ENCODE measurements around the gene GCSH. TPM values are rescaled to one million over a fixed set of nuclear protein-coding genes. Genes with fewer than 3 reads are reported as not detected.
A peak's percentile ranks its signal among the peaks of the same experiment; 100 is the strongest.

Gene GCSH
- total RNA-seq, 1 donor from 2014 or later = 41.1 TPM

- Histone ChIP-seq H3K4me2 (ENCODE audit: low read length) (no peak overlapping the region), H3K36me3 (ENCODE audit: insufficient read depth, low read length) (no peaks in the 10 kb centered on the region), H3K79me2 (ENCODE audit: insufficient read depth, low read length) (no peaks in the 10 kb centered on the region), H3K9me3 (ENCODE audit: insufficient read depth, low read depth, low read length) (no peaks in the 10 kb centered on the region), H3K9ac (ENCODE audit: low read length) (no peak overlapping the region), H3K4me1 (ENCODE audit: insufficient read depth, low read length) (peaks cover 3% of the 10 kb centered on the region), H3K27ac (ENCODE audit: low read depth, low read length) (no peak overlapping the region), H4K20me1 (ENCODE audit: insufficient read depth, low read length) (no peaks in the 10 kb centered on the region), H2AFZ (ENCODE audit: low read depth, low read length) (no peak overlapping the region), H3K27me3 (ENCODE audit: insufficient read depth, low read length) (no peaks in the 10 kb centered on the region), H3K4me3 (ENCODE audit: insufficient read depth, low read depth, low read length) (no peak overlapping the region)
- Mint-ChIP-seq H3K4me1 (ENCODE audit: low read depth, unreplicated experiment) (no peaks in the 10 kb centered on the region), H3K9me3 (ENCODE audit: unreplicated experiment) (no peaks in the 10 kb centered on the region), H3K4me3 (ENCODE audit: unreplicated experiment) (no peak overlapping the region), H3K27ac (ENCODE audit: unreplicated experiment) (no peak overlapping the region), H3K27me3 (ENCODE audit: low read depth, unreplicated experiment) (no peaks in the 10 kb centered on the region), H3K36me3 (ENCODE audit: low read depth, unreplicated experiment) (no peaks in the 10 kb centered on the region)
- DNase-seq (ENCODE audit: low read depth) = no peak
- no peak for FAIRE-seq
- TF ChIP-seq EZH2 (IDR thresholded peaks at IDR 0.05; ENCODE audit: insufficient read depth, low read length) (no peak), CTCF (IDR thresholded peaks at IDR 0.05; ENCODE audit: insufficient read depth, low read depth, low read length) (no peak)
These were observed 22.4 kb downstream of the GCSH start for GRCh38 chr16:81073560-81074330.

DNA sequence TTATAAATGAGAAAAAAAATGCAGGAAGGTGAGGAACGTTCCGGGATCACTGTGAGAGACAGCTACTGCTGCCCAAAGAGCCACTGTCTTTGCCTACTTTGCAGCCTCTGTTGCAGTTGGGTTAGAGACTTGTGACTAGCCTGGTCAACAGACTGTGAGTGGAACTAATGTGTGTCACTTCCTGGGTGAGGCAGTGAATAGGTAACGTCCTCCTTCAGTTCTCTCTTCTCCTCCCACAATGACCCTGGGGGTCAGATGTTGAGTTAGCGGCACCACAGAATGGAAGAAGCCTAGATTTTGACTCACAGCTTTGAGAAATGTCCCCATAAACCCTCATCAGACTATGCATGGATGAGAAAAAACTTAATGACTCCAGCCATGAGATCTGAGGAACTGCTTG, 24.4 kb downstream of the GCSH start:
- no peak overlapping the region for H3K27ac Mint-ChIP-seq (ENCODE audit: unreplicated experiment)
- no peaks in the 10 kb centered on the region for H3K36me3 ChIP-seq (ENCODE audit: insufficient read depth, low read length)
- no peaks in the 10 kb centered on the region for H3K36me3 Mint-ChIP-seq (ENCODE audit: low read depth, unreplicated experiment)
- peak overlapping the region; percentile 11 for H2AFZ ChIP-seq (ENCODE audit: low read depth, low read length)
- H3K4me3 Mint-ChIP-seq (ENCODE audit: unreplicated experiment) = no peak overlapping the region
- no peak for TF ChIP-seq CTCF (IDR thresholded peaks at IDR 0.05; ENCODE audit: insufficient read depth, low read depth, low read length)
- TF ChIP-seq EZH2 (IDR thresholded peaks at IDR 0.05; ENCODE audit: insufficient read depth, low read length) = no peak
- H3K4me1 ChIP-seq (ENCODE audit: insufficient read depth, low read length) = no peaks in the 10 kb centered on the region
- H3K4me2 ChIP-seq (ENCODE audit: low read length) = no peak overlapping the region
- FAIRE-seq (no peak), DNase-seq (ENCODE audit: low read depth) (no peak)
- no peaks in the 10 kb centered on the region for H3K27me3 ChIP-seq (ENCODE audit: insufficient read depth, low read length)
- H3K27ac ChIP-seq (ENCODE audit: low read depth, low read length) = no peak overlapping the region
- H3K4me1 Mint-ChIP-seq (ENCODE audit: low read depth, unreplicated experiment) = no peaks in the 10 kb centered on the region
- no peaks in the 10 kb centered on the region for H3K79me2 ChIP-seq (ENCODE audit: insufficient read depth, low read length)
- H3K9ac ChIP-seq (ENCODE audit: low read length) = no peak overlapping the region
- no peaks in the 10 kb centered on the region for H4K20me1 ChIP-seq (ENCODE audit: insufficient read depth, low read length)
- H3K9me3 ChIP-seq (ENCODE audit: insufficient read depth, low read depth, low read length) = no peaks in the 10 kb centered on the region
- H3K27me3 Mint-ChIP-seq (ENCODE audit: low read depth, unreplicated experiment) = no peaks in the 10 kb centered on the region
- no peaks in the 10 kb centered on the region for H3K9me3 Mint-ChIP-seq (ENCODE audit: unreplicated experiment)
- no peak overlapping the region for H3K4me3 ChIP-seq (ENCODE audit: insufficient read depth, low read depth, low read length)

DNA sequence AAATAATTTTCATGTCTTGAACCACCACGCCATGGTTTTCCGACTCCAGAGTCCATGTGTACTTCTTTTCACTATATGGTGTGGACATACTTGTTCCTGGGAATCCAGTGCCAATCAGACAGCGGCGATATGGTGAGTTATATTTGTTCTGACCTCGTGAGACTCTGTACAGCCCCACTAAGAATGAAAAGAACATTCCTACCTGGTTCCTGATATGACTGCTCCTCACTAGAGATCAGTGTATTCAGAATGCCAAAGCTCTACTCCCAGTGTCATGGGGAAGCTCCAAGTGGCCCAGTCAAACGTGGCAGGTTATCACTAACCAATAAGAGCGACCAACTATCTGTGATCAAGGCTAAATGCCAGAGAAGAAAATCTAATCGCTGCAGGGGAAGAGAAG, 25.2 kb downstream of the GCSH start:
- no peak for DNase-seq (ENCODE audit: low read depth)
- Histone ChIP-seq H3K9ac (ENCODE audit: low read length) (no peak overlapping the region), H3K27ac (ENCODE audit: low read depth, low read length) (no peak overlapping the region), H2AFZ (ENCODE audit: low read depth, low read length) (no peak overlapping the region), H3K4me3 (ENCODE audit: insufficient read depth, low read depth, low read length) (no peak overlapping the region), H3K4me1 (ENCODE audit: insufficient read depth, low read length) (no peaks in the 10 kb centered on the region), H3K79me2 (ENCODE audit: insufficient read depth, low read length) (no peaks in the 10 kb centered on the region), H4K20me1 (ENCODE audit: insufficient read depth, low read length) (no peaks in the 10 kb centered on the region), H3K4me2 (ENCODE audit: low read length) (no peak overlapping the region), H3K27me3 (ENCODE audit: insufficient read depth, low read length) (no peaks in the 10 kb centered on the region), H3K36me3 (ENCODE audit: insufficient read depth, low read length) (no peaks in the 10 kb centered on the region), H3K9me3 (ENCODE audit: insufficient read depth, low read depth, low read length) (no peaks in the 10 kb centered on the region)
- no peaks in the 10 kb centered on the region for H3K27me3 Mint-ChIP-seq (ENCODE audit: low read depth, unreplicated experiment)
- H3K4me1 Mint-ChIP-seq (ENCODE audit: low read depth, unreplicated experiment) = no peaks in the 10 kb centered on the region
- H3K9me3 Mint-ChIP-seq (ENCODE audit: unreplicated experiment) = no peaks in the 10 kb centered on the region
- no peak overlapping the region for H3K27ac Mint-ChIP-seq (ENCODE audit: unreplicated experiment)
- no peak for FAIRE-seq
- H3K36me3 Mint-ChIP-seq (ENCODE audit: low read depth, unreplicated experiment) = no peaks in the 10 kb centered on the region
- H3K4me3 Mint-ChIP-seq (ENCODE audit: unreplicated experiment) = no peak overlapping the region
- no peak for TF ChIP-seq CTCF (IDR thresholded peaks at IDR 0.05; ENCODE audit: insufficient read depth, low read depth, low read length)
